NCI-H1092 (cell line): Measurements from ENCODE around the gene FAM50B.

Experiments used
- DNase-seq: peaks from one replicate; lab custom pipeline; 2025; lab: John Stamatoyannopoulos, UW

FAM50B gene

DNA sequence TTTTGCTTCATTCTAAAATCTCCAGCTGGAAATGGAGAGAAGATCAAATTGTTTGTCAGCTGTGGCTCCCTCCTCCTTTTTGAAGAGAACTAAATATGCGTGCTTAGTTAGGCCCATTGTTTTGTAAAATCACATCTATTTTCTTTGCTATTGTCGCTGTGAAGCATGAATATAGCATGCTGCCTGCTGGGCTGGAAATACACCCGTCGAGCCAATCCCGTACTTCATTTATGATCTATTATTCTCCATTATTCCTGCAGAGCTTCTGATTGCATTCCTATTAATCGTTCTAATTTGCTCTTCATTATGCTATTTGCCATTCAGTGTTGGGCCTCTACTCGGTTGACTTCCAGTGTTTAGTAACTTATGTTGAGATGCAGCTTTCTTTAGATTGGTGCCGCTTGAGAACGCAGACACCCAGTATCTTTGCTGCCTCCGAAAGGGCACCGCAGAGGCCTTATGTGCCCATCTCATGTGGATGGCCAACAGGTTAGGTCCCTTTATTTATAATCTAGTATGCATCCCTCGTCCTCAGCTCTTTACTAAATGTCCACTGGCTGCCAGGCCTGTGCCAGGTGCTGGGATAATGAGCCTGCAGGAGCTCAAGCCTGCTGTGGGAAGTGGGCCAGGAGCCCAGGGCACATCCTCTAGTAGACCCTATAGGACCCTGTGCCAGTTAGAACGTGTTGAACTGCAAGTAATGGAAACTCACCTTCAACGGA, 45.6 kb downstream of the FAM50B start:
- DNase-seq = peak; percentile 40

DNA sequence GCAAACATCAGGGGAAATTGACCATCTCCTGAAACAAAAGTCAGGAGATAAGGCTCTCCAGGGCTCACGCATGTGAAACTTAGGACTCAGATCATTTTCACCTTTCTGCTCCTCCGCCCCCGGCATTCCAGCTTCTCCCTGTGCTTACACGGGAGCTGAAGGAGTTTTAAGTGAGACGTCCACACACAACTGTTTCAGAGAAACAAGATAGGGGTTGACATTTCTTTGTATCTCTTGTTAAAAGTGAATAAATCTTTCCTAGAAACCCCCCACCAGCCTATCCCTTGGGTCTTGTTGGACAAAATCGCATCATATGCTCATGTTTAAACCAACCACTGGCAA, 46.1 kb downstream of the FAM50B start:
- DNase-seq = no peak

DNA sequence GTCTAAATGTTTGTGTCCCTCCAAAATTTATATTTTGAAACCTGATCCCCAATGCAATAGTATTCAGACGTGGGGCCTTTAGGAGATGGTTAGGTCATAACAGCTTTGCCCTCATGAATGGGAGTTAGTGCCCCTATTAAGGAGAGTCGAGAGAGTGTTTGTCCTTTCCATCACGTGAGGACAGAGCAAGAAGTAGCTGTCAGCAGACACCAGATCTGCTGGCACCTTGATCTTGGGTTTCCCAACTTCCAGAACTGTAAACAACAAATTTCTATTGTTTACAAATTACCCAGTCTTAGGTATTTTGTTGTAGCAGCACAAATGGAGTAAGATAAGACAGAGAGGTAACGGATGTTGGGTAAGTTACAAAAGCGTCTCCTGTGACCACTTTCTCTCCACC, 46.6 kb downstream of the FAM50B start:
- no peak for DNase-seq

DNA sequence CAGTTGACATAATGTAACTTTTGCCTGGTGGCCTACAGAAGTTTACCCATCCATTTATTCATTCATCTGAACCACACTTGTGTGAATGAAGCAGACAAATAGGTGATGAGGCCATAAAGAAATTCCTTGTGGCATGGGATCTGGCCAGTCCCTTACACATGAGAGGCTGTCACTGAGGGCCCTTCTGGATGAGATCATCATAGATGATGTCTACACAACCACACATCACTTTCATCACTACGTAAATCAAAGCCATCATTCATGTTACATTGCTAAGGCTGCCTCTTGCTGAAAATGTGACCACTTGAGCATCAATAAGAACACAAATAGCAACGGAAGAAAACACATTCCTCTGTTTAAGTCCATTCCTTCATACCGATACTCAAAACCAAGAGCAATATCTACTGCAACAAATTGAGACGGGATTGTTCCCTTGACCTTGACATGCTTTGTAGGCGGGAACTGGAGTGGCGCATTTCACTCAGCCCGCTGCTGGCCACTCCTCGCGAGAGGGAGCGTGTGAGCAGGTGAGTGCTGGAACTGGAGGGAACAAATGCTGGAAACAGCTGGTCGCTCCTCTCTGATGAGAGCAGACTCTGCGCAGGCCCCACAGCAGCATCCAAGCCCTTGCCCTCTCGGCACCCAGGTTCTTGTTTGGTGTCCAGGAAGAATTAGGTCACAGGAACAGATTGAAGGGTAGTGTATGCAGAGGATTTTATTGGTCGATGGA, 49.3 kb downstream of the FAM50B start:
- DNase-seq = no peak

DNA sequence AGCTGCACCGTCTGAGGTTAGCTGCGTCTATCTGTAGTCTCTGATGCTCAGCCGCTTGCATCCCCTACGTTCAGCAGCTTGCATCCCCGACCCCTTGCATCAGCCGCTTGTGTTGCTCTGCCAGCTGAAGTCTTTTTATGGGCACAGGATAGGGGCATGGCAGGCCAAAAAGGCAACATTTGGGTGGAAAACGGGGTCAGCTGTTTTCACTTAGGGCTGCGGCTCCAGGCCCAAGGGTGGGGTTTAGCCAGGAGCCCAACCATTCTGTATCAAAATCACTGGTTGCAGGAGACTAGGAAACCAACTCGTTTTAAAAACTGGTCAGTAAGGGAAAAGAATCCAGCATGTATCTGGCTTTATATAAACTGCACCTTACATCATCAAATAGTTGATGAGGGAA, 49.9 kb downstream of the FAM50B start:
- DNase-seq = no peak

DNA sequence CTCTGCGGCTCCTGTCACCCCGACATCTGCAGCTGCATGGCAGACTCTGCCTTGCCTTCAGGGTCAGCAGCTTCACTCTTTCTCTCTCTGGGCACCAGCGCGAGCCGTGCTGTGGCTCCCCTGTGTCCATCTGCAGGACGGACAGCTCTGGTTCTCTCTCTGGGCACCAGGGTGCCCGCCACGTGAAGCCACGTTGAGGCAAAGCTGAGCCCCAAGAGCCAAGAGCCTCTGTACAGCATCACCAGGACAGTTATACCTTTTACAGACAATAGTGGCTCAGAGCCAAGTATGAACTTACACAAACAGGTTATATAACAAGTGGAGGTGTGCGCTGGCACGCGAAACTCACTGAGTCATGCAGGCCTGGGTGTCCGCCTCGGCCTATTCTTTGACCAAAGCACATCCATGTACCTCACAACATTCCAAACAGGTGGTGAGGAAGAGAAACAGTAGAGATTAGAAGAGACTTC, 50.8 kb downstream of the FAM50B start:
- no peak for DNase-seq
